Brain microvascular endothelial cell (primary cell): ENCODE measurements around the gene SLC66A2.

ENCODE experiments used
- DNase-seq: peaks from one replicate; pipeline ENCODE4 v3.0.0-alpha.2; 2020
- H3K27ac ChIP-seq: fragments of 250-450 bp; sonication (Bioruptor Pico); 2 replicates; pipeline ENCODE4 v1.5.1; 2020; ENCODE audit warnings: mild to moderate bottlenecking, moderate library complexity
- H3K27me3 ChIP-seq: fragments of 250-450 bp; sonication (Bioruptor Pico); replicated peaks from 2 replicates; pipeline ENCODE4 v1.5.1; 2020; ENCODE audit warnings: mild to moderate bottlenecking
- H3K36me3 ChIP-seq: fragments of 250-450 bp; sonication (Bioruptor Pico); replicated peaks from 2 replicates; pipeline ENCODE4 v1.5.1; 2020; ENCODE audit warnings: mild to moderate bottlenecking
- H3K4me3 ChIP-seq: 2 replicates; pipeline ENCODE4 v1.5.1; 2011; ENCODE audit warnings: low read depth, mild to moderate bottlenecking, control low read depth, low read length, moderate library complexity
- CTCF ChIP-seq: IDR thresholded peaks from 2 replicates; pipeline ENCODE4 v1.5.1; 2011; ENCODE audit warnings: low read depth, mild to moderate bottlenecking, moderate library complexity, low read length, control low read depth, inconsistent platforms; ENCODE audit errors: missing control alignments
- in situ Hi-C: cut with HindIII; loops from 2 replicates; pipeline ENCODE4 v1.10.0; 2017; ENCODE audit warnings: low sequenced_read_pairs, low pct_ligation_motif_present

The SLC66A2 gene

GRCh38 chr18:79950515-79951341, 725 bp downstream of the SLC66A2 start:
- no peak for TF ChIP-seq CTCF
- DNase-seq: no peak
- in situ Hi-C loops: no loop called here
- H3K36me3 ChIP-seq: no peaks in the 10 kb centered on the region
- H3K27me3 ChIP-seq: no peaks in the 10 kb centered on the region
- peak overlapping the region; percentile 50 for H3K27ac ChIP-seq
- H3K4me3 ChIP-seq: peak overlapping the region; percentile 68

- Histone ChIP-seq H3K27me3 (no peaks in the 10 kb centered on the region), H3K4me3 (peak overlapping the region; percentile 68), H3K36me3 (no peaks in the 10 kb centered on the region), H3K27ac (no peak overlapping the region)
- no peak for DNase-seq
- no peak for TF ChIP-seq CTCF
- in situ Hi-C loops: no loop called here
These were observed 1.6 kb downstream of the SLC66A2 start for GRCh38 chr18:79949697-79950487.

- no peak overlapping the region for H3K4me3 ChIP-seq
- no peak overlapping the region for H3K27ac ChIP-seq
- in situ Hi-C loops: no loop called here
- TF ChIP-seq CTCF: no peak
- no peaks in the 10 kb centered on the region for H3K27me3 ChIP-seq
- H3K36me3 ChIP-seq: no peaks in the 10 kb centered on the region
- no peak for DNase-seq
These were observed 2.6 kb downstream of the SLC66A2 start for GRCh38 chr18:79948719-79949411.

- DNase-seq: no peak
- no peak overlapping the region for H3K4me3 ChIP-seq
- H3K27me3 ChIP-seq: no peaks in the 10 kb centered on the region
- no peak for TF ChIP-seq CTCF
- in situ Hi-C loops: no loop called here
- no peaks in the 10 kb centered on the region for H3K36me3 ChIP-seq
- H3K27ac ChIP-seq: no peak overlapping the region
These were observed 3.4 kb downstream of the SLC66A2 start for GRCh38 chr18:79947881-79948610.

- H3K4me3 ChIP-seq: no peak overlapping the region
These were observed 4.2 kb downstream of the SLC66A2 start for GRCh38 chr18:79947054-79947755.

More at GRCh38 chr18:79947054-79947755, 4.2 kb downstream of the SLC66A2 start:
- Histone ChIP-seq H3K27me3 (no peaks in the 10 kb centered on the region), H3K27ac (no peak overlapping the region), H3K36me3 (peaks cover 4% of the 10 kb centered on the region)
- TF ChIP-seq CTCF: no peak
- no peak for DNase-seq
- in situ Hi-C loops: no loop called here
